GM23338 (cell line): ENCODE data around the gene CCDC92. TPM values are rescaled to one million over a fixed set of nuclear protein-coding genes. Genes with fewer than 3 reads are reported as not detected.

Experiments
- CREB1 ChIP-seq: fragments of 250-450 bp; sonication (Bioruptor Pico); IDR thresholded peaks from 2 replicates; pipeline ENCODE4 v1.5.0; 2020; ENCODE audit warnings: low read depth, mild to moderate bottlenecking, moderate library complexity
- EZH2 ChIP-seq: fragments of 200-600 bp; sonication (generic); IDR thresholded peaks from one replicate; pipeline ENCODE4 v1.8.0; 2017; ENCODE audit warnings: antibody characterized with exemption, mild to moderate bottlenecking, low read depth; ENCODE audit not compliant: unreplicated experiment
- EZH2phosphoT487 ChIP-seq: fragments of 200-600 bp; sonication (generic); IDR thresholded peaks from one replicate; pipeline ENCODE4 v1.8.1; 2018; ENCODE audit warnings: antibody characterized with exemption; ENCODE audit not compliant: unreplicated experiment
- JUNB ChIP-seq: IDR thresholded peaks from one replicate; pipeline ENCODE4 v1.6.1; 2016; ENCODE audit warnings: antibody characterized with exemption; ENCODE audit not compliant: unreplicated experiment
- POLR2AphosphoS5 ChIP-seq: IDR thresholded peaks from 2 replicates; pipeline ENCODE4 v1.6.1; 2016; ENCODE audit warnings: antibody characterized with exemption, low read depth
- ZNF331 ChIP-seq: fragments of 250-450 bp; sonication (Bioruptor Pico); IDR thresholded peaks from 2 replicates; pipeline ENCODE4 v1.5.0; 2020; ENCODE audit warnings: low read depth, mild to moderate bottlenecking, moderate library complexity
- polyA plus RNA-seq: library from polyadenylated mRNA; unstranded; fragments of >200 nt; fragmentation: Nextera tagmentation; extraction: Ambion mirVana; gene quantifications from 2 replicates; pipeline ENCODE4 v1.2.1, GENCODE V29; 2016
- total RNA-seq: library from RNA; depleted of rRNA; stranded (reverse); fragments of >200 nt; shearing (Covaris generic); gene quantifications from 2 replicates; pipeline ENCODE4 v1.2.3, GENCODE V29; 2014
- TF ChIP-seq, protein P1 (sequence below): fragments of 250-450 bp; sonication (Bioruptor Pico); IDR thresholded peaks from 2 replicates; pipeline ENCODE4 v1.5.0; 2020; ENCODE audit warnings: mild to moderate bottlenecking, moderate library complexity
- TF ChIP-seq, protein P2 (sequence below): IDR thresholded peaks from 2 replicates; pipeline ENCODE4 v1.6.1; 2016; ENCODE audit warnings: antibody characterized with exemption
- TF ChIP-seq, protein P3 (sequence below): IDR thresholded peaks from one replicate; pipeline ENCODE4 v1.6.1; 2018; ENCODE audit warnings: antibody characterized with exemption; ENCODE audit not compliant: unreplicated experiment
- TF ChIP-seq, protein P4 (sequence below), 2 experiments: fragments of 200-600 bp in 1 of 2; sonication (generic) in 1 of 2; conservative IDR thresholded peaks; 2 replicates each; pipeline versions ENCODE4 v1.5.1 to v1.6.1; 2016 to 2017; ENCODE audit warnings: antibody characterized with exemption in 2 of 2, low read depth in 2 of 2, mild to moderate bottlenecking in 2 of 2, moderate library complexity in 1 of 2

Gene CCDC92
- total and polyA plus RNA-seq, 2 experiments from 2014 or later: 0.08 to 0.31 TPM

DNA sequence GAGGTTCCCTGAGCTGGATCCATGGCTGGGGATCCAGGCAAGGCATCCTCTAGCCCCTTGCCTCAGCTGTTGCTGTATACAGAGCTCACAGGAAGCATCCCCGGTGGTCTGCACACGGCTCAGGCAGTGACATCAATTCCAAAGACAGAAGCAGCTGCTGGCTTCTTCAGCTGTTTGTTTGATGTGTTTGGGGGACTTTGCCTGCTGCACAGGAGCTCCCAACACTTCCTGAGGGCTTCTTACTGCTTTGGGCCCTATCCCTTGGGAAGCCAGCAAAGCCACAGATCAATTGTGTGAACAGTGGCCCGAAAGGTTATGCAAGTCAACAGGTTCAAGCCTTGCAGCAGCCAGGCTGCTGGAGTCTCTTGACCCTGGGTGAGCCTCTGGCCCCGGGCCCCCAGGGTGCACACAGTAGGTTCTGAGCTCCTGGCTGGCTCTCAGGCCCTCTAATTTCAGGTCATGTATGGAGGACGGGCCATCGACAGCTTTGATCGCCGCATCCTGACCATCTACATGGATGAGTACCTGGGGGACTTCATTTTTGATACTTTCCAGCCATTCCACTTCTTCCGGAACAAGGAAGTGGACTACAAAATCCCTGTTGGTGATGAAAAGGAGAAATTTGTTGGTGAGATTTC, 42.6 kb downstream of the CCDC92 start (continued):
- TF ChIP-seq, protein P1, sequence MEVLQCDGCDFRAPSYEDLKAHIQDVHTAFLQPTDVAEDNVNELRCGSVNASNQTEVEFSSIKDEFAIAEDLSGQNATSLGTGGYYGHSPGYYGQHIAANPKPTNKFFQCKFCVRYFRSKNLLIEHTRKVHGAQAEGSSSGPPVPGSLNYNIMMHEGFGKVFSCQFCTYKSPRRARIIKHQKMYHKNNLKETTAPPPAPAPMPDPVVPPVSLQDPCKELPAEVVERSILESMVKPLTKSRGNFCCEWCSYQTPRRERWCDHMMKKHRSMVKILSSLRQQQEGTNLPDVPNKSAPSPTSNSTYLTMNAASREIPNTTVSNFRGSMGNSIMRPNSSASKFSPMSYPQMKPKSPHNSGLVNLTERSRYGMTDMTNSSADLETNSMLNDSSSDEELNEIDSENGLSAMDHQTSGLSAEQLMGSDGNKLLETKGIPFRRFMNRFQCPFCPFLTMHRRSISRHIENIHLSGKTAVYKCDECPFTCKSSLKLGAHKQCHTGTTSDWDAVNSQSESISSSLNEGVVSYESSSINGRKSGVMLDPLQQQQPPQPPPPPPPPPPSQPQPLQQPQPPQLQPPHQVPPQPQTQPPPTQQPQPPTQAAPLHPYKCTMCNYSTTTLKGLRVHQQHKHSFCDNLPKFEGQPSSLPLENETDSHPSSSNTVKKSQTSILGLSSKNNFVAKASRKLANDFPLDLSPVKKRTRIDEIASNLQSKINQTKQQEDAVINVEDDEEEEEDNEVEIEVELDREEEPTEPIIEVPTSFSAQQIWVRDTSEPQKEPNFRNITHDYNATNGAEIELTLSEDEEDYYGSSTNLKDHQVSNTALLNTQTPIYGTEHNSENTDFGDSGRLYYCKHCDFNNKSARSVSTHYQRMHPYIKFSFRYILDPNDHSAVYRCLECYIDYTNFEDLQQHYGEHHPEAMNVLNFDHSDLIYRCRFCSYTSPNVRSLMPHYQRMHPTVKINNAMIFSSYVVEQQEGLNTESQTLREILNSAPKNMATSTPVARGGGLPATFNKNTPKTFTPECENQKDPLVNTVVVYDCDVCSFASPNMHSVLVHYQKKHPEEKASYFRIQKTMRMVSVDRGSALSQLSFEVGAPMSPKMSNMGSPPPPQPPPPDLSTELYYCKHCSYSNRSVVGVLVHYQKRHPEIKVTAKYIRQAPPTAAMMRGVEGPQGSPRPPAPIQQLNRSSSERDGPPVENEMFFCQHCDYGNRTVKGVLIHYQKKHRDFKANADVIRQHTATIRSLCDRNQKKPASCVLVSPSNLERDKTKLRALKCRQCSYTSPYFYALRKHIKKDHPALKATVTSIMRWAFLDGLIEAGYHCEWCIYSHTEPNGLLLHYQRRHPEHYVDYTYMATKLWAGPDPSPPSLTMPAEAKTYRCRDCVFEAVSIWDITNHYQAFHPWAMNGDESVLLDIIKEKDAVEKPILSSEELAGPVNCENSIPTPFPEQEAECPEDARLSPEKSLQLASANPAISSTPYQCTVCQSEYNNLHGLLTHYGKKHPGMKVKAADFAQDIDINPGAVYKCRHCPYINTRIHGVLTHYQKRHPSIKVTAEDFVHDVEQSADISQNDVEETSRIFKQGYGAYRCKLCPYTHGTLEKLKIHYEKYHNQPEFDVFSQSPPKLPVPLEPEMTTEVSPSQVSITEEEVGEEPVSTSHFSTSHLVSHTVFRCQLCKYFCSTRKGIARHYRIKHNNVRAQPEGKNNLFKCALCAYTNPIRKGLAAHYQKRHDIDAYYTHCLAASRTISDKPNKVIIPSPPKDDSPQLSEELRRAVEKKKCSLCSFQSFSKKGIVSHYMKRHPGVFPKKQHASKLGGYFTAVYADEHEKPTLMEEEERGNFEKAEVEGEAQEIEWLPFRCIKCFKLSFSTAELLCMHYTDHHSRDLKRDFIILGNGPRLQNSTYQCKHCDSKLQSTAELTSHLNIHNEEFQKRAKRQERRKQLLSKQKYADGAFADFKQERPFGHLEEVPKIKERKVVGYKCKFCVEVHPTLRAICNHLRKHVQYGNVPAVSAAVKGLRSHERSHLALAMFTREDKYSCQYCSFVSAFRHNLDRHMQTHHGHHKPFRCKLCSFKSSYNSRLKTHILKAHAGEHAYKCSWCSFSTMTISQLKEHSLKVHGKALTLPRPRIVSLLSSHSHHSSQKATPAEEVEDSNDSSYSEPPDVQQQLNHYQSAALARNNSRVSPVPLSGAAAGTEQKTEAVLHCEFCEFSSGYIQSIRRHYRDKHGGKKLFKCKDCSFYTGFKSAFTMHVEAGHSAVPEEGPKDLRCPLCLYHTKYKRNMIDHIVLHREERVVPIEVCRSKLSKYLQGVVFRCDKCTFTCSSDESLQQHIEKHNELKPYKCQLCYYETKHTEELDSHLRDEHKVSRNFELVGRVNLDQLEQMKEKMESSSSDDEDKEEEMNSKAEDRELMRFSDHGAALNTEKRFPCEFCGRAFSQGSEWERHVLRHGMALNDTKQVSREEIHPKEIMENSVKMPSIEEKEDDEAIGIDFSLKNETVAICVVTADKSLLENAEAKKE (CRISPR knock-in tag): no peak
- TF ChIP-seq, protein P2, sequence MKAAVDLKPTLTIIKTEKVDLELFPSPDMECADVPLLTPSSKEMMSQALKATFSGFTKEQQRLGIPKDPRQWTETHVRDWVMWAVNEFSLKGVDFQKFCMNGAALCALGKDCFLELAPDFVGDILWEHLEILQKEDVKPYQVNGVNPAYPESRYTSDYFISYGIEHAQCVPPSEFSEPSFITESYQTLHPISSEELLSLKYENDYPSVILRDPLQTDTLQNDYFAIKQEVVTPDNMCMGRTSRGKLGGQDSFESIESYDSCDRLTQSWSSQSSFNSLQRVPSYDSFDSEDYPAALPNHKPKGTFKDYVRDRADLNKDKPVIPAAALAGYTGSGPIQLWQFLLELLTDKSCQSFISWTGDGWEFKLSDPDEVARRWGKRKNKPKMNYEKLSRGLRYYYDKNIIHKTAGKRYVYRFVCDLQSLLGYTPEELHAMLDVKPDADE: no peak
- no peak for TF ChIP-seq ZNF331 (CRISPR knock-in tag)
- no peak for TF ChIP-seq EZH2phosphoT487
- TF ChIP-seq, protein P3, sequence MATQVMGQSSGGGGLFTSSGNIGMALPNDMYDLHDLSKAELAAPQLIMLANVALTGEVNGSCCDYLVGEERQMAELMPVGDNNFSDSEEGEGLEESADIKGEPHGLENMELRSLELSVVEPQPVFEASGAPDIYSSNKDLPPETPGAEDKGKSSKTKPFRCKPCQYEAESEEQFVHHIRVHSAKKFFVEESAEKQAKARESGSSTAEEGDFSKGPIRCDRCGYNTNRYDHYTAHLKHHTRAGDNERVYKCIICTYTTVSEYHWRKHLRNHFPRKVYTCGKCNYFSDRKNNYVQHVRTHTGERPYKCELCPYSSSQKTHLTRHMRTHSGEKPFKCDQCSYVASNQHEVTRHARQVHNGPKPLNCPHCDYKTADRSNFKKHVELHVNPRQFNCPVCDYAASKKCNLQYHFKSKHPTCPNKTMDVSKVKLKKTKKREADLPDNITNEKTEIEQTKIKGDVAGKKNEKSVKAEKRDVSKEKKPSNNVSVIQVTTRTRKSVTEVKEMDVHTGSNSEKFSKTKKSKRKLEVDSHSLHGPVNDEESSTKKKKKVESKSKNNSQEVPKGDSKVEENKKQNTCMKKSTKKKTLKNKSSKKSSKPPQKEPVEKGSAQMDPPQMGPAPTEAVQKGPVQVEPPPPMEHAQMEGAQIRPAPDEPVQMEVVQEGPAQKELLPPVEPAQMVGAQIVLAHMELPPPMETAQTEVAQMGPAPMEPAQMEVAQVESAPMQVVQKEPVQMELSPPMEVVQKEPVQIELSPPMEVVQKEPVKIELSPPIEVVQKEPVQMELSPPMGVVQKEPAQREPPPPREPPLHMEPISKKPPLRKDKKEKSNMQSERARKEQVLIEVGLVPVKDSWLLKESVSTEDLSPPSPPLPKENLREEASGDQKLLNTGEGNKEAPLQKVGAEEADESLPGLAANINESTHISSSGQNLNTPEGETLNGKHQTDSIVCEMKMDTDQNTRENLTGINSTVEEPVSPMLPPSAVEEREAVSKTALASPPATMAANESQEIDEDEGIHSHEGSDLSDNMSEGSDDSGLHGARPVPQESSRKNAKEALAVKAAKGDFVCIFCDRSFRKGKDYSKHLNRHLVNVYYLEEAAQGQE: no peak
- TF ChIP-seq EZH2: no peak
- no peak for TF ChIP-seq JUNB
- TF ChIP-seq, protein P4, sequence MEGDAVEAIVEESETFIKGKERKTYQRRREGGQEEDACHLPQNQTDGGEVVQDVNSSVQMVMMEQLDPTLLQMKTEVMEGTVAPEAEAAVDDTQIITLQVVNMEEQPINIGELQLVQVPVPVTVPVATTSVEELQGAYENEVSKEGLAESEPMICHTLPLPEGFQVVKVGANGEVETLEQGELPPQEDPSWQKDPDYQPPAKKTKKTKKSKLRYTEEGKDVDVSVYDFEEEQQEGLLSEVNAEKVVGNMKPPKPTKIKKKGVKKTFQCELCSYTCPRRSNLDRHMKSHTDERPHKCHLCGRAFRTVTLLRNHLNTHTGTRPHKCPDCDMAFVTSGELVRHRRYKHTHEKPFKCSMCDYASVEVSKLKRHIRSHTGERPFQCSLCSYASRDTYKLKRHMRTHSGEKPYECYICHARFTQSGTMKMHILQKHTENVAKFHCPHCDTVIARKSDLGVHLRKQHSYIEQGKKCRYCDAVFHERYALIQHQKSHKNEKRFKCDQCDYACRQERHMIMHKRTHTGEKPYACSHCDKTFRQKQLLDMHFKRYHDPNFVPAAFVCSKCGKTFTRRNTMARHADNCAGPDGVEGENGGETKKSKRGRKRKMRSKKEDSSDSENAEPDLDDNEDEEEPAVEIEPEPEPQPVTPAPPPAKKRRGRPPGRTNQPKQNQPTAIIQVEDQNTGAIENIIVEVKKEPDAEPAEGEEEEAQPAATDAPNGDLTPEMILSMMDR (conservative IDR thresholded peaks at IDR 0.05; ENCODE audit: low read depth in 2 of 2): no peak
- no peak for TF ChIP-seq CREB1 (CRISPR knock-in tag)
- TF ChIP-seq POLR2AphosphoS5: no peak
